Thyroid gland (tissue), 4 donors: Measurements from ENCODE around the gene TPD52L1.

Source experiments
- CTCF ChIP-seq, 6 experiments: fragments of 200-600 bp in 3 of 6; fragments of 450-650 bp in 3 of 6; sonication (generic) in 3 of 6; IDR thresholded peaks; one replicate each; pipeline ENCODE4 v1.5.1; 2016 to 2019; ENCODE audit warnings: antibody characterized with exemption in 6 of 6, mild to moderate bottlenecking in 2 of 6, inconsistent platforms in 1 of 6, moderate library complexity in 1 of 6
- POLR2A ChIP-seq, 2 donors: fragments of 450-650 bp; IDR thresholded peaks; one replicate each; pipeline ENCODE4 v1.6.1; 2017; ENCODE audit warnings: antibody characterized with exemption in 2 of 2, mild to moderate bottlenecking in 2 of 2, moderate library complexity in 1 of 2

GRCh38 chr6:125312950-125313349 lies 159.4 kb downstream of the TPD52L1 start:
- TF ChIP-seq POLR2A (IDR thresholded peaks at IDR 0.05) (no peak), CTCF (IDR thresholded peaks at IDR 0.05) (no peak)
